HEK293 (cell line): Measurements from ENCODE around the gene RNASE8.

ENCODE experiments used
- CTCF ChIP-seq: fragments of 450-650 bp; formaldehyde crosslinking; IDR thresholded peaks from 2 replicates; pipeline ENCODE4 v1.5.1; 2016; ENCODE audit warnings: missing biosample characterization, missing genetic modification characterization
- GFI1B ChIP-seq: fragments of 450-650 bp; formaldehyde crosslinking; IDR thresholded peaks from 2 replicates; pipeline ENCODE4 v1.5.1; 2016; ENCODE audit warnings: missing biosample characterization, missing genetic modification characterization
- HIC1 ChIP-seq: fragments of 450-650 bp; formaldehyde crosslinking; IDR thresholded peaks from 2 replicates; pipeline ENCODE4 v1.5.1; 2016; ENCODE audit warnings: missing biosample characterization, missing genetic modification characterization
- MZF1 ChIP-seq: fragments of 450-650 bp; formaldehyde crosslinking; IDR thresholded peaks from 2 replicates; pipeline ENCODE4 v1.5.1; 2017; ENCODE audit warnings: missing biosample characterization, missing genetic modification characterization, borderline replicate concordance
- PRDM1 ChIP-seq: fragments of 450-650 bp; formaldehyde crosslinking; IDR thresholded peaks from 2 replicates; pipeline ENCODE4; 2016; ENCODE audit warnings: missing biosample characterization, missing genetic modification characterization
- PRDM4 ChIP-seq: fragments of 450-650 bp; formaldehyde crosslinking; IDR thresholded peaks from 2 replicates; pipeline ENCODE4 v1.5.1; 2017; ENCODE audit warnings: missing biosample characterization, missing genetic modification characterization
- PRDM6 ChIP-seq: fragments of 450-650 bp; formaldehyde crosslinking; IDR thresholded peaks from 2 replicates; pipeline ENCODE4 v1.5.1; 2017; ENCODE audit warnings: missing biosample characterization, missing genetic modification characterization
- REPIN1 ChIP-seq: fragments of 450-650 bp; formaldehyde crosslinking; IDR thresholded peaks from 2 replicates; pipeline ENCODE4 v1.5.1; 2017; ENCODE audit warnings: missing biosample characterization, missing genetic modification characterization, low read depth
- SP7 ChIP-seq: fragments of 450-650 bp; formaldehyde crosslinking; IDR thresholded peaks from 2 replicates; pipeline ENCODE4 v1.5.1; 2016; ENCODE audit warnings: missing biosample characterization, missing genetic modification characterization
- TSHZ1 ChIP-seq: fragments of 450-650 bp; formaldehyde crosslinking; IDR thresholded peaks from 2 replicates; pipeline ENCODE4 v1.5.1; 2016; ENCODE audit warnings: missing biosample characterization, missing genetic modification characterization, borderline replicate concordance
- WT1 ChIP-seq: fragments of 450-650 bp; formaldehyde crosslinking; IDR thresholded peaks from 2 replicates; pipeline ENCODE4 v1.5.1; 2016; ENCODE audit warnings: missing biosample characterization, missing genetic modification characterization
- ZBTB17 ChIP-seq: fragments of 450-650 bp; formaldehyde crosslinking; IDR thresholded peaks from 2 replicates; pipeline ENCODE4 v1.5.1; 2016; ENCODE audit warnings: missing biosample characterization, missing genetic modification characterization
- ZBTB44 ChIP-seq: fragments of 450-650 bp; IDR thresholded peaks from 2 replicates; pipeline ENCODE4 v1.5.1; 2018; ENCODE audit warnings: missing biosample characterization, mild to moderate bottlenecking, missing genetic modification characterization
- ZBTB48 ChIP-seq: fragments of 450-650 bp; formaldehyde crosslinking; IDR thresholded peaks from 2 replicates; pipeline ENCODE4 v1.5.1; 2016; ENCODE audit warnings: missing biosample characterization, missing genetic modification characterization
- ZBTB7A ChIP-seq: fragments of 450-650 bp; formaldehyde crosslinking; IDR thresholded peaks from 2 replicates; pipeline ENCODE4 v1.5.1; 2016; ENCODE audit warnings: low read depth, missing biosample characterization, missing genetic modification characterization
- ZFP37 ChIP-seq: fragments of 450-650 bp; formaldehyde crosslinking; IDR thresholded peaks from 2 replicates; pipeline ENCODE4 v1.5.1; 2016; ENCODE audit warnings: missing biosample characterization, missing genetic modification characterization
- ZNF155 ChIP-seq: fragments of 450-650 bp; formaldehyde crosslinking; IDR thresholded peaks from 2 replicates; pipeline ENCODE4 v1.5.1; 2016; ENCODE audit warnings: missing biosample characterization, missing genetic modification characterization
- ZNF169 ChIP-seq: fragments of 450-650 bp; formaldehyde crosslinking; IDR thresholded peaks from 2 replicates; pipeline ENCODE4 v1.5.1; 2016; ENCODE audit warnings: missing biosample characterization, missing genetic modification characterization
- ZNF223 ChIP-seq: fragments of 450-650 bp; formaldehyde crosslinking; IDR thresholded peaks from 2 replicates; pipeline ENCODE4 v1.5.1; 2016; ENCODE audit warnings: missing biosample characterization, missing genetic modification characterization
- ZNF24 ChIP-seq: fragments of 450-650 bp; formaldehyde crosslinking; IDR thresholded peaks from 2 replicates; pipeline ENCODE4 v1.5.1; 2016; ENCODE audit warnings: missing biosample characterization, missing genetic modification characterization
- ZNF350 ChIP-seq: fragments of 450-650 bp; formaldehyde crosslinking; IDR thresholded peaks from 2 replicates; pipeline ENCODE4 v1.5.0; 2017; ENCODE audit warnings: missing biosample characterization, mild to moderate bottlenecking, missing genetic modification characterization
- ZNF354C ChIP-seq: fragments of 450-650 bp; formaldehyde crosslinking; IDR thresholded peaks from 2 replicates; pipeline ENCODE4 v1.5.1; 2016; ENCODE audit warnings: missing biosample characterization, missing genetic modification characterization, low read depth, borderline replicate concordance
- ZNF530 ChIP-seq: fragments of 450-650 bp; formaldehyde crosslinking; IDR thresholded peaks from 2 replicates; pipeline ENCODE4 v1.5.1; 2016; ENCODE audit warnings: low read depth, missing biosample characterization, missing genetic modification characterization
- ZNF558 ChIP-seq: fragments of 450-650 bp; formaldehyde crosslinking; IDR thresholded peaks from 2 replicates; pipeline ENCODE4 v1.5.1; 2016; ENCODE audit warnings: missing biosample characterization, missing genetic modification characterization
- ZNF610 ChIP-seq: fragments of 450-650 bp; formaldehyde crosslinking; IDR thresholded peaks from 2 replicates; pipeline ENCODE4 v1.5.1; 2016; ENCODE audit warnings: missing biosample characterization, missing genetic modification characterization, borderline replicate concordance
- ZNF747 ChIP-seq: fragments of 450-650 bp; formaldehyde crosslinking; IDR thresholded peaks from 2 replicates; pipeline ENCODE4 v1.5.1; 2016; ENCODE audit warnings: missing biosample characterization, missing genetic modification characterization
- ZNF837 ChIP-seq: fragments of 450-650 bp; formaldehyde crosslinking; IDR thresholded peaks from 2 replicates; pipeline ENCODE4 v1.5.1; 2016; ENCODE audit warnings: missing biosample characterization, missing genetic modification characterization
- ZSCAN16 ChIP-seq: fragments of 450-650 bp; formaldehyde crosslinking; IDR thresholded peaks from 2 replicates; pipeline ENCODE4 v1.5.1; 2016; ENCODE audit warnings: missing biosample characterization, missing genetic modification characterization

The RNASE8 gene

GRCh38 chr14:21070610-21071224 is 13.1 kb downstream of the RNASE8 start (continued):
- TF ChIP-seq ZBTB44 (tag by site-specific recombination) (no peak), ZBTB48 (tag by site-specific recombination) (peak; percentile 52), ZNF747 (tag by site-specific recombination) (no peak), MZF1 (tag by site-specific recombination) (no peak), REPIN1 (no peak), TSHZ1 (tag by site-specific recombination) (no peak), SP7 (no peak), PRDM6 (tag by site-specific recombination) (no peak), ZNF530 (no peak), PRDM4 (tag by site-specific recombination) (no peak), HIC1 (tag by site-specific recombination) (0 out of 2 replicates have a peak, but pooled peaks have one; percentile 39), ZSCAN16 (tag by site-specific recombination) (no peak), GFI1B (tag by site-specific recombination) (no peak), ZNF24 (tag by site-specific recombination) (peak; percentile 51; the same call in 1 of the 2 replicates), ZNF837 (tag by site-specific recombination) (no peak), WT1 (tag by site-specific recombination) (peak; percentile 91), ZBTB7A (peak; percentile 73; the same call in 1 of the 2 replicates), ZNF155 (no peak), ZBTB17 (tag by site-specific recombination) (no peak), ZFP37 (tag by site-specific recombination) (no peak), ZNF558 (tag by site-specific recombination) (no peak), ZNF169 (tag by site-specific recombination) (no peak), ZNF223 (no peak), ZNF354C (tag by site-specific recombination) (no peak), ZNF610 (tag by site-specific recombination) (no peak), ZNF350 (no peak), PRDM1 (tag by site-specific recombination) (no peak), CTCF (tag by site-specific recombination) (peak; percentile 57)
